ENCODE results near the gene HCLS1.

- TF ChIP-seq CTCF (IDR thresholded peaks at IDR 0.05) = no peak
- TF ChIP-seq EP300 (IDR thresholded peaks at IDR 0.05) = no peak
- no peak for TF ChIP-seq POLR2A (IDR thresholded peaks at IDR 0.05)
- TF ChIP-seq POLR2AphosphoS5 (IDR thresholded peaks at IDR 0.05) = no peak
Measured at GRCh38 chr3:121627211-121627610, 33.5 kb downstream of the HCLS1 start.

All from gastroesophageal sphincter (tissue), 3 donors.